HepG2 (cell line): ENCODE results near the gene SPRED2. TPM values are rescaled to one million over a fixed set of nuclear protein-coding genes. Genes with fewer than 3 reads are reported as not detected.
"Not testable (repeated sequence)": the region's sequence is repeated elsewhere in the genome, so short reads cannot be mapped to it uniquely, and the experiment has no call there.

ENCODE experiments used
- ATAC-seq: fragments of 200-7000 bp; cut with Tn5 transposase; 3 replicates; pipeline ENCODE4 v1.9.1; 2020; ENCODE audit warnings: mild to moderate bottlenecking, moderate library complexity
- BruUV-seq: library from RNA; stranded (reverse); fragments of 400-500 nt; replicated peaks from 2 replicates; lab custom pipeline; 2021; lab: Mats Ljungman, UMichigan
- CTCF ChIA-PET: fragments of 300-600 bp; formaldehyde crosslinking; extraction: SDS; loops from one replicate; lab custom pipeline; 2021; ENCODE audit warnings: low total read pairs, inconsistent platforms, low intra/inter-chr PET ratio; lab: Yijun Ruan, JAX
- POLR2A ChIA-PET: fragments of 350-600 bp; sonication (Branson Sonifier 250); formaldehyde crosslinking; loops from one replicate; lab custom pipeline; 2020; ENCODE audit warnings: antibody characterized with exemption, inconsistent platforms; lab: Yijun Ruan, JAX
- DNase-seq: peaks from one replicate; pipeline ENCODE4 v3.0.0-alpha.2; 2015; ENCODE audit warnings: low spot score
- FAIRE-seq: peaks from 3 replicates; lab custom pipeline; 2011; peaks lifted over from hg19 to GRCh38; lab: Jason Lieb, UNC
- H2AFZ ChIP-seq: one replicate; pipeline ENCODE4 v1.6.1; 2011; ENCODE audit warnings: low read length, inconsistent platforms
- H3K27ac ChIP-seq: fragments of 300-600 bp; 3 replicates; pipeline ENCODE4 v1.8.0; 2011; ENCODE audit warnings: mixed run types, mild to moderate bottlenecking, mixed read lengths, low read length, inconsistent platforms; ENCODE audit not compliant: insufficient read depth; ENCODE audit errors: extremely low read length
- H3K27me3 ChIP-seq, 2 experiments: fragments of 200-600 bp in 1 of 2; 2 replicates in 1 of 2; 3 replicates in 1 of 2; pipeline versions ENCODE4 v1.6.0 to v1.8.0; 2011; ENCODE audit warnings: low read length in 2 of 2, mild to moderate bottlenecking in 2 of 2, moderate library complexity in 2 of 2, inconsistent platforms in 1 of 2; ENCODE audit not compliant: insufficient read depth in 2 of 2, control insufficient read depth in 1 of 2
- H3K36me3 ChIP-seq, 2 experiments: fragments of 200-600 bp in 1 of 2; replicated peaks in 1 of 2; 2 replicates in 1 of 2; 3 replicates in 1 of 2; pipeline versions ENCODE4 v1.5.1 to v1.8.0; 2011; ENCODE audit warnings: low read length in 2 of 2, inconsistent platforms in 1 of 2; ENCODE audit not compliant: insufficient read depth in 2 of 2, control insufficient read depth in 1 of 2
- H3K4me1 ChIP-seq: 2 replicates; pipeline ENCODE4 v1.5.1; 2012; ENCODE audit warnings: low read length, inconsistent platforms; ENCODE audit not compliant: insufficient read depth
- H3K4me2 ChIP-seq: 2 replicates; pipeline ENCODE4 v1.6.0; 2011; ENCODE audit warnings: low read depth, low read length, inconsistent platforms
- H3K4me3 ChIP-seq, 3 experiments: fragments of 200-600 bp in 1 of 3; sonication (generic), shearing (Covaris generic) in 1 of 3; replicated peaks in 1 of 3; 2 replicates each; pipeline ENCODE4 v1.5.1; 2011 to 2016; ENCODE audit warnings: low read length in 3 of 3, inconsistent platforms in 2 of 3, low read depth in 2 of 3, mild to moderate bottlenecking in 2 of 3, control low read depth in 1 of 3, mixed read lengths in 1 of 3; ENCODE audit not compliant: insufficient read depth in 1 of 3
- H3K79me2 ChIP-seq: one replicate; pipeline ENCODE4 v1.6.1; 2011; ENCODE audit warnings: low read length, inconsistent platforms; ENCODE audit not compliant: insufficient read depth
- H3K9ac ChIP-seq: 2 replicates; pipeline ENCODE4 v1.6.0; 2011; ENCODE audit warnings: mild to moderate bottlenecking, low read depth, low read length, inconsistent platforms; ENCODE audit not compliant: insufficient read depth
- H3K9me3 ChIP-seq: 2 replicates; pipeline ENCODE4 v1.5.1; 2012; ENCODE audit warnings: mild to moderate bottlenecking, low read length
- H4K20me1 ChIP-seq: 2 replicates; pipeline ENCODE4 v1.6.0; 2011; ENCODE audit warnings: inconsistent platforms, mild to moderate bottlenecking, low read length, moderate library complexity; ENCODE audit not compliant: insufficient read depth
- ATF1 ChIP-seq: IDR thresholded peaks from 2 replicates; pipeline ENCODE4 v1.6.1; 2016; ENCODE audit warnings: mild to moderate bottlenecking, control low read depth
- PBX2 ChIP-seq: IDR thresholded peaks from 2 replicates; pipeline ENCODE4 v1.6.1; 2016; ENCODE audit warnings: control low read depth
- SAFB2 ChIP-seq: sonication (generic); formaldehyde crosslinking; IDR thresholded peaks from 2 replicates; pipeline ENCODE4 v1.5.1; 2020; ENCODE audit warnings: missing genetic modification reagents, low read depth, mild to moderate bottlenecking, borderline replicate concordance
- SNRNP70 ChIP-seq: fragments of 200-400 bp; formaldehyde crosslinking; IDR thresholded peaks from 2 replicates; pipeline ENCODE4 v1.6.1; 2017; ENCODE audit warnings: mild to moderate bottlenecking, low read depth, low read length, moderate library complexity
- ZIK1 ChIP-seq: sonication (generic); formaldehyde crosslinking; IDR thresholded peaks from 2 replicates; pipeline ENCODE4 v1.5.0; 2020; ENCODE audit warnings: mild to moderate bottlenecking, low read depth, missing genetic modification reagents, borderline replicate concordance
- ZNF20 ChIP-seq: sonication (generic); formaldehyde crosslinking; IDR thresholded peaks from 2 replicates; pipeline ENCODE4 v1.4.0; 2020; ENCODE audit warnings: mild to moderate bottlenecking, moderate library complexity, missing genetic modification reagents
- ZNF513 ChIP-seq: sonication (generic); formaldehyde crosslinking; conservative IDR thresholded peaks from 2 replicates; pipeline ENCODE4 v1.5.0; 2020; ENCODE audit warnings: missing genetic modification reagents
- ZNF839 ChIP-seq: sonication (generic); formaldehyde crosslinking; IDR thresholded peaks from 2 replicates; pipeline ENCODE4 v1.4.0; 2020; ENCODE audit warnings: missing genetic modification reagents, mild to moderate bottlenecking, borderline replicate concordance
- WGBS: methylation state at CpG from one replicate; pipeline ENCODE4 v1.1.6; 2017; ENCODE audit warnings: low lambda C conversion rate; 5-methylcytosine and 5-hydroxymethylcytosine counted together
- in situ Hi-C: cut with HindIII; loops from 2 replicates; pipeline ENCODE4 v1.10.0; 2017; ENCODE audit warnings: low pct_unique_long_range_greater_than_20kb; ENCODE audit not compliant: extremely low pct_ligation_motif_present
- intact Hi-C: fragments of 100-400 bp; cut with micrococcal nuclease; formaldehyde crosslinking; loops from one replicate; pipeline ENCODE4 v1.10.0; 2022; ENCODE audit not compliant: unreplicated experiment
- polyA plus RNA-seq, 8 experiments: library from polyadenylated mRNA; depleted of rRNA in 3 of 8; stranded (reverse) in 7 of 8; unstranded in 1 of 8; fragments of >200 nt; fragmentation: Illumina TruSeq in 4 of 8; extraction: Trizol in 4 of 8; gene quantifications; 2 replicates each; pipeline versions ENCODE4 v1.2.1 to v1.2.3, GENCODE V29; 2011 to 2016; ENCODE audit warnings: low read depth in 4 of 8, missing spikeins in 1 of 8, mixed read lengths in 1 of 8; ENCODE audit not compliant: insufficient read depth in 1 of 8
- total RNA-seq, 5 experiments: library from RNA; depleted of rRNA; stranded (reverse); fragments of >200 nt; fragmentation: Illumina TruSeq; extraction: Trizol; gene quantifications; 2 replicates each; pipeline ENCODE4 v1.2.3, GENCODE V29; 2016; ENCODE audit warnings: low read depth in 1 of 5

The SPRED2 gene
- total and polyA plus RNA-seq, 2 of the 13 experiments (the other 11 are each of a cell fraction or from before 2014, with no cell fraction given) = 13.0 to 37.0 TPM

DNA sequence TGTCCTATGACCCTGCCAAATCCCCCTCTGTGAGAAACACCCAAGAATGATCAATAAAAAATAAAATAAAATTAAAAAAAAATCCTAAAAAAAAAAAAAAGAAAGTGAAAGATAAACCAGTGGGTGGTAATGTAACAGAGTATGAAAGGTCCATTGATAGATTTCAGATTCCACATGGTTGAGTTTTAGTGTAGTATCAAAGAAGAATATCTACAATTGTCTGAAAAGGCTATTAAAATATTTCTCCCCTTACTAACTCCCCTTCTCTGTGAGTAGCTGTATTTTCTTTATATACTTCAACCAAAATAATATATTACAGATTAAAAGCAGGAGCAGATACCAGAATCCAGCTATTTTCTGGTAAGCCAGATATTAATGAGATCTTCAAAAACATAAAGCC, 92.8 kb downstream of the SPRED2 start (continued):
- TF ChIP-seq PBX2 (CRISPR knock-in tag) = no peak
- TF ChIP-seq ATF1 (CRISPR knock-in tag) = no peak
- TF ChIP-seq SNRNP70 = no peak
- no peak for TF ChIP-seq ZNF20 (CRISPR knock-in tag)
- no peak for TF ChIP-seq ZIK1 (CRISPR knock-in tag)
- no peak for TF ChIP-seq ZNF513 (CRISPR knock-in tag)
- no peak for TF ChIP-seq ZNF839 (CRISPR knock-in tag)
- TF ChIP-seq SAFB2 = no peak
- TF ChIP-seq, all 625 proteins: peak for 0

DNA sequence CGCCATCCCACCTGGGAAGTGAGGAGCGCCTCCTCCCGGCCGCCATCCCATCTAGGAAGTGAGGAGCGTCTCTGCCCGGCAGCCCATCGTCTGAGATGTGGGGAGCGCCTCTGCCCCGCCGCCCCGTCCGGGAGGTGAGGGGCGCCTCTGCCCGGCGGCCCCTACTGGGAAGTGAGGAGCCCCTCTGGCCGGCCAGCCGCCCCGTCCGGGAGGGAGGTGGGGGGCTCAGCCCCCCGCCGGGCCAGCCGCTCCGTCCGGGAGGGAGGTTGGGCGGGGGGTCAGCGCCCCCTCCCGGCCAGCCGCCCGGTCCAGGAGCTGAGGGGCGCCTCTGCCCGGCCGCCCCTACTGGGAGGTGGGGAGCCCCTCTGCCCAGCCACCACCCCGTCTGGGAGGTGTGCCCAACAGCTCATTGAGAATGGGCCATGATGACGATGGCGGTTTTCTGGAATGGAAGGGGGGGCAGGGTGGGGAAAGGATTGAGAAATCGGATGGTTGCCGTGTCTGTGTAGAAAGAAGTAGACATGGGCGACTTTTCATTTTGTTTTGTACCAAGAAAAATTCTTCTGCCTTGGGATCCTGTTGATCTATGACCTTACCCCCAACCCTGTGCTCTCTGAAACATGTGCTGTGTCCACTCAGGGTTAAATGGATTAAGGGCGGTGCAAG, 93.4 kb downstream of the SPRED2 start:
- H3K4me3 ChIP-seq, ATAC-seq, H3K79me2 ChIP-seq, H3K9ac ChIP-seq, BruUV-seq, CTCF ChIA-PET, H3K9me3 ChIP-seq, H3K4me1 ChIP-seq, POLR2A ChIA-PET, H3K27ac ChIP-seq, FAIRE-seq, H3K4me2 ChIP-seq, in situ Hi-C loops, intact Hi-C loops, DNase-seq, H4K20me1 ChIP-seq, H3K27me3 ChIP-seq, H2AFZ ChIP-seq: not testable (repeated sequence)
- H3K36me3 ChIP-seq = peaks cover 18 to 45% of the 10 kb centered on the region in 2 experiments
- WGBS = 96% methylated on average over 22 of the region's 39 CpGs
